Stomach (tissue), 4 donors: Measurements from ENCODE around the gene KRT17.
"Not testable (repeated sequence)": the region's sequence is repeated elsewhere in the genome, so short reads cannot be mapped to it uniquely, and the experiment has no call there.

Experiments
- EP300 ChIP-seq: sonication (generic); formaldehyde crosslinking; IDR thresholded peaks from one replicate; pipeline ENCODE4 v1.6.1; 2017; ENCODE audit warnings: antibody characterized with exemption
- POLR2A ChIP-seq, 4 donors: fragments of 450-650 bp; IDR thresholded peaks; one replicate each; pipeline ENCODE4 v1.6.1; 2016; ENCODE audit warnings: antibody characterized with exemption in 4 of 4, control low read depth in 2 of 4, mild to moderate bottlenecking in 1 of 4, moderate library complexity in 1 of 4
- POLR2AphosphoS5 ChIP-seq, 3 donors: sonication (generic); formaldehyde crosslinking; IDR thresholded peaks; one replicate each; pipeline ENCODE4 v1.6.1; 2016; ENCODE audit warnings: antibody characterized with exemption in 3 of 3
- TF ChIP-seq, protein P1 (sequence below), 7 experiments: fragments of 450-650 bp in 4 of 7; fragments of 200-600 bp in 3 of 7; sonication (generic) in 3 of 7; IDR thresholded peaks; one replicate each; pipeline ENCODE4 v1.5.1; 2016 to 2019; ENCODE audit warnings: antibody characterized with exemption in 7 of 7, control low read depth in 2 of 7, mild to moderate bottlenecking in 1 of 7

DNA sequence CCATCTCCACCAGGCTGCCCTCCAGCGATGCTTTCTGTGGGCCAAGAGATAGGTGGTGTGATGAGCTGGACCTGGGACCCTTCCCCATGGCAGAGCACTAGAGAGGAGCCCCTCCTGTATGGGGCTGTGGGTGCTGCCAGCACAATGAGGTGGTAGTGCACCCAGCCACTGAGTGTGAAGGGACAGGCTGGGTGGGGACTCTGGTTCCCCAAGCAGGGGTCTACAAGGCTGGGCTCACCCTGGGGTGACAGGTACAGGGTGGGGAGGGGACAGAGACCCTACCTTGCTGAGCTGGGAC is 3.6 kb upstream of the KRT17 start:
- not testable (repeated sequence) for TF ChIP-seq POLR2A (IDR thresholded peaks at IDR 0.05); EP300; POLR2AphosphoS5 (IDR thresholded peaks at IDR 0.05)
- TF ChIP-seq, protein P1, sequence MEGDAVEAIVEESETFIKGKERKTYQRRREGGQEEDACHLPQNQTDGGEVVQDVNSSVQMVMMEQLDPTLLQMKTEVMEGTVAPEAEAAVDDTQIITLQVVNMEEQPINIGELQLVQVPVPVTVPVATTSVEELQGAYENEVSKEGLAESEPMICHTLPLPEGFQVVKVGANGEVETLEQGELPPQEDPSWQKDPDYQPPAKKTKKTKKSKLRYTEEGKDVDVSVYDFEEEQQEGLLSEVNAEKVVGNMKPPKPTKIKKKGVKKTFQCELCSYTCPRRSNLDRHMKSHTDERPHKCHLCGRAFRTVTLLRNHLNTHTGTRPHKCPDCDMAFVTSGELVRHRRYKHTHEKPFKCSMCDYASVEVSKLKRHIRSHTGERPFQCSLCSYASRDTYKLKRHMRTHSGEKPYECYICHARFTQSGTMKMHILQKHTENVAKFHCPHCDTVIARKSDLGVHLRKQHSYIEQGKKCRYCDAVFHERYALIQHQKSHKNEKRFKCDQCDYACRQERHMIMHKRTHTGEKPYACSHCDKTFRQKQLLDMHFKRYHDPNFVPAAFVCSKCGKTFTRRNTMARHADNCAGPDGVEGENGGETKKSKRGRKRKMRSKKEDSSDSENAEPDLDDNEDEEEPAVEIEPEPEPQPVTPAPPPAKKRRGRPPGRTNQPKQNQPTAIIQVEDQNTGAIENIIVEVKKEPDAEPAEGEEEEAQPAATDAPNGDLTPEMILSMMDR (IDR thresholded peaks at IDR 0.05) = not testable (repeated sequence)
